Keratinocyte (primary cell): Measurements from ENCODE around the gene NUP214. TPM values are rescaled to one million over a fixed set of nuclear protein-coding genes. Genes with fewer than 3 reads are reported as not detected.

Experiments
- DNase-seq: peaks from one replicate; pipeline ENCODE4 v3.0.0-alpha.2; 2011; ENCODE audit warnings: low read depth, missing footprints, low spot score
- FAIRE-seq: peaks from 2 replicates; lab custom pipeline; 2011; peaks lifted over from hg19 to GRCh38; lab: Jason Lieb, UNC
- H2AFZ ChIP-seq: 2 replicates; pipeline ENCODE4 v1.6.0; 2012; ENCODE audit warnings: low read length, control low read depth, inconsistent platforms; ENCODE audit not compliant: control insufficient read depth
- H3K27ac ChIP-seq: 2 replicates; pipeline ENCODE4 v1.5.1; 2011; ENCODE audit warnings: low read length; ENCODE audit not compliant: control insufficient read depth, insufficient read depth
- H3K27me3 ChIP-seq: 3 replicates; pipeline ENCODE4 v1.6.0; 2011; ENCODE audit warnings: low read length; ENCODE audit not compliant: control insufficient read depth, insufficient read depth; ENCODE audit errors: extremely low read depth
- H3K36me3 ChIP-seq, 2 experiments: 2 replicates in 1 of 2; 3 replicates in 1 of 2; pipeline ENCODE4 v1.5.1; 2011; ENCODE audit warnings: low read length in 2 of 2, mild to moderate bottlenecking in 1 of 2; ENCODE audit not compliant: control insufficient read depth in 2 of 2, insufficient read depth in 2 of 2; ENCODE audit errors: extremely low read depth in 1 of 2
- H3K4me1 ChIP-seq: 3 replicates; pipeline ENCODE4 v1.5.1; 2011; ENCODE audit warnings: low read length; ENCODE audit not compliant: control insufficient read depth, insufficient read depth; ENCODE audit errors: extremely low read depth
- H3K4me2 ChIP-seq: 3 replicates; pipeline ENCODE4 v1.6.0; 2011; ENCODE audit warnings: low read depth, low read length; ENCODE audit not compliant: control insufficient read depth, insufficient read depth; ENCODE audit errors: extremely low read depth
- H3K4me3 ChIP-seq, 3 experiments: fragments of 200-600 bp in 1 of 3; sonication (generic) in 1 of 3; 2 replicates in 2 of 3; 3 replicates in 1 of 3; pipeline ENCODE4 v1.5.1; 2011 to 2016; ENCODE audit warnings: low read length in 3 of 3, mild to moderate bottlenecking in 3 of 3, control low read depth in 2 of 3, inconsistent platforms in 1 of 3, low read depth in 1 of 3, mixed read lengths in 1 of 3, mixed run types in 1 of 3, moderate library complexity in 1 of 3; ENCODE audit not compliant: control insufficient read depth in 2 of 3, insufficient read depth in 2 of 3; ENCODE audit errors: extremely low read depth in 1 of 3
- H3K79me2 ChIP-seq: 2 replicates; pipeline ENCODE4 v1.6.0; 2012; ENCODE audit warnings: low read length; ENCODE audit not compliant: control insufficient read depth, insufficient read depth
- H3K9ac ChIP-seq: 3 replicates; pipeline ENCODE4 v1.6.0; 2011; ENCODE audit warnings: low read length; ENCODE audit not compliant: control insufficient read depth, insufficient read depth; ENCODE audit errors: extremely low read depth
- H3K9me1 ChIP-seq: 3 replicates; pipeline ENCODE4 v1.6.0; 2011; ENCODE audit warnings: low read length; ENCODE audit not compliant: control insufficient read depth, insufficient read depth; ENCODE audit errors: extremely low read depth
- H3K9me3 ChIP-seq: 2 replicates; pipeline ENCODE4 v1.5.1; 2012; ENCODE audit warnings: low read depth, low read length; ENCODE audit not compliant: control insufficient read depth
- H4K20me1 ChIP-seq: 3 replicates; pipeline ENCODE4 v1.6.0; 2011; ENCODE audit warnings: low read length; ENCODE audit not compliant: control insufficient read depth, insufficient read depth; ENCODE audit errors: extremely low read depth
- EZH2 ChIP-seq: IDR thresholded peaks from one replicate; pipeline ENCODE4 v1.6.1; 2012; ENCODE audit warnings: inconsistent platforms, mild to moderate bottlenecking, low read length, moderate library complexity
- dilution Hi-C: fragments of 300-500 bp; cut with MboI; formaldehyde crosslinking; loops from one replicate; pipeline ENCODE4 v1.7.0; 2020; ENCODE audit warnings: low sequenced_read_pairs; ENCODE audit not compliant: extremely low pct_ligation_motif_present
- polyA plus RNA-seq, 5 experiments: library from polyadenylated mRNA; depleted of rRNA in 3 of 5; stranded (reverse) in 3 of 5; stranded (forward) in 1 of 5; unstranded in 1 of 5; fragments of >200 nt; gene quantifications; 1 replicate in 1 of 5; 2 replicates in 3 of 5; 3 replicates in 1 of 5; pipeline versions ENCODE4 v1.2.1 to v1.2.3, GENCODE V29; 2011 to 2012; ENCODE audit warnings: missing spikeins in 2 of 5, low read depth in 1 of 5, low replicate concordance in 1 of 5
- TF ChIP-seq, protein P1 (sequence below), 3 experiments: IDR thresholded peaks in 1 of 3; conservative IDR thresholded peaks in 1 of 3; optimal IDR thresholded peaks in 1 of 3; 2 replicates in 2 of 3; 3 replicates in 1 of 3; pipeline versions ENCODE3 to v1.5.1; 2011; ENCODE audit warnings: low read length in 3 of 3, mild to moderate bottlenecking in 3 of 3, moderate library complexity in 2 of 3, control low read depth in 1 of 3, inconsistent platforms in 1 of 3; ENCODE audit not compliant: insufficient read depth in 2 of 3; ENCODE audit errors: extremely low read depth in 1 of 3

NUP214 gene
- polyA plus RNA-seq, 1 donor (not counting 4 experiments of a cell fraction or from before 2014, with no cell fraction given): 7.3 TPM

DNA sequence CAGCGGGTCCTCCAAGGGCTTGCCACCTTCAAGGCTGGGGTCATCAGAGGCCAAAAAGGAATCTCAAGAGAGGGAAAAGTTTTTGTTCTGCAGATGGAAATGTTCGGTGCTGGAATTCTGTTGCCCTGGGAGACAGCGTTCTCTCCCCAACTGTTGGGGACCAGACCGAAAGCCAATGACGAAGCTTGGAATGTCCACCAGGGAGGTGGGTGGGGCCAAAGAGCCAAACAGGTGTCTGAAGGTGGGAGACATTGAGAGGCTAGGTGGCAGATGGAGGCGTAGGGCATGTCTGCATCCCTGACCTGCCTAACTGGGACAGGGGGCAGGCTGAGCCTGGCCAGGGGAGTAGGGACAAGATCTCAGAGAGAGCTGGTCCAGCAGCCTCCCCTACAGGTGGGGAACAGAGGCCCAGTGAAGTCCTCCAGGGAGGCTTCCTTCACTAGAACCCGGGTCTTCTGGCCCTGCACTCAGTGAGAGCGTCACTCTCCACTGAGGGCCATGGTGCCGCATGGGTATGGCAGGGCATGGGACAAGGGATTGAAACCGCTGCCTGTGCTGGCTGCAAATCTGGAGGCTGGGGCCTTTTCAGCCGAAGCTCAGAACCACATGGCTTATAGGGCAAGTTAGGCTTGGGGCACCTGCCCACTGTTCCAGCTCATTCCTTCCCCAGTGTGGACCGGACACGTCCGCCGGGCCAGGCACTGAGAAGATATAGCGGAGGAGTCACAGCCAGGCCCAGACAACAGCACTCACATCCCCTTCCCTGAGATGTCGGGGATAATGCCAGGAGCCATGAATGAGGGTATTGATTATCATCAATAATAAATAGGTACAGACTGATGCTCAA, 156.0 kb downstream of the NUP214 start:
- no peak overlapping the region for H3K4me3 ChIP-seq
- TF ChIP-seq, protein P1, sequence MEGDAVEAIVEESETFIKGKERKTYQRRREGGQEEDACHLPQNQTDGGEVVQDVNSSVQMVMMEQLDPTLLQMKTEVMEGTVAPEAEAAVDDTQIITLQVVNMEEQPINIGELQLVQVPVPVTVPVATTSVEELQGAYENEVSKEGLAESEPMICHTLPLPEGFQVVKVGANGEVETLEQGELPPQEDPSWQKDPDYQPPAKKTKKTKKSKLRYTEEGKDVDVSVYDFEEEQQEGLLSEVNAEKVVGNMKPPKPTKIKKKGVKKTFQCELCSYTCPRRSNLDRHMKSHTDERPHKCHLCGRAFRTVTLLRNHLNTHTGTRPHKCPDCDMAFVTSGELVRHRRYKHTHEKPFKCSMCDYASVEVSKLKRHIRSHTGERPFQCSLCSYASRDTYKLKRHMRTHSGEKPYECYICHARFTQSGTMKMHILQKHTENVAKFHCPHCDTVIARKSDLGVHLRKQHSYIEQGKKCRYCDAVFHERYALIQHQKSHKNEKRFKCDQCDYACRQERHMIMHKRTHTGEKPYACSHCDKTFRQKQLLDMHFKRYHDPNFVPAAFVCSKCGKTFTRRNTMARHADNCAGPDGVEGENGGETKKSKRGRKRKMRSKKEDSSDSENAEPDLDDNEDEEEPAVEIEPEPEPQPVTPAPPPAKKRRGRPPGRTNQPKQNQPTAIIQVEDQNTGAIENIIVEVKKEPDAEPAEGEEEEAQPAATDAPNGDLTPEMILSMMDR (optimal IDR thresholded peaks at IDR 0.05 in 1 of 3, IDR thresholded peaks at IDR 0.05 in 1 of 3, conservative IDR thresholded peaks at IDR 0.05 in 1 of 3; ENCODE audit: extremely low read depth in 1 of 3, insufficient read depth in 2 of 3, low read length in 3 of 3): no peak
- no peak for TF ChIP-seq EZH2
- no peaks in the 10 kb centered on the region for H3K4me1 ChIP-seq
- no peaks in the 10 kb centered on the region for H3K9me1 ChIP-seq
- H3K36me3 ChIP-seq: no peaks in the 10 kb centered on the region
- DNase-seq (no peak), FAIRE-seq (no peak)
- H3K27me3 ChIP-seq: peaks cover 53% of the 10 kb centered on the region
- H3K9me3 ChIP-seq: no peaks in the 10 kb centered on the region
- H2AFZ ChIP-seq: no peak overlapping the region
- H3K4me2 ChIP-seq: no peak overlapping the region
- no peak overlapping the region for H3K9ac ChIP-seq
- H3K79me2 ChIP-seq: no peaks in the 10 kb centered on the region
- no peak overlapping the region for H3K27ac ChIP-seq
- H4K20me1 ChIP-seq: no peaks in the 10 kb centered on the region
- dilution Hi-C loops: no loop called here

DNA sequence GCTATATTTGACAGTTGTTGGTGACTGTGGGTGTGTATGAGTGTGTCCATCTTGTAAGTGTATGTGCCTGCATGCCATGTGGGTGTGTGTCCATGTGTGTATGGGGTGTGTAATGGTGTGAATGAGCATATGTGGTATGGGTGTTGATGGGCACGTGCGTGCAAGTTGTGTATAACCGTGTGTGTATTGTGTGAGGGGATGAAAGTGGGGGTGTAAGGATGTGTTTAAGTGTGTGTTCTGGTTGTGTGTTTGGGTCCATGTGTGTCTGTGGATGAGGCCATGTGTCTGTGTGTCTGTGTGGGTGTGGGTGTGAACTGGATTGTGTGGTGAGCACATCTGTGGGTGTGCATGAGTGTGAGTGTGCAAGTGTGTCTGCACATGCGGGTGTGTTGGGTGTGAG, 156.8 kb downstream of the NUP214 start:
- H3K27me3 ChIP-seq: peaks cover 47% of the 10 kb centered on the region
- dilution Hi-C loops: no loop called here
- no peaks in the 10 kb centered on the region for H3K36me3 ChIP-seq
- DNase-seq (no peak), FAIRE-seq (no peak)
- no peak for TF ChIP-seq EZH2
- TF ChIP-seq, protein P1 (optimal IDR thresholded peaks at IDR 0.05 in 1 of 3, IDR thresholded peaks at IDR 0.05 in 1 of 3, conservative IDR thresholded peaks at IDR 0.05 in 1 of 3; ENCODE audit: extremely low read depth in 1 of 3, insufficient read depth in 2 of 3, low read length in 3 of 3): no peak
- no peak overlapping the region for H3K4me2 ChIP-seq
- no peak overlapping the region for H2AFZ ChIP-seq
- no peaks in the 10 kb centered on the region for H3K79me2 ChIP-seq
- no peaks in the 10 kb centered on the region for H4K20me1 ChIP-seq
- no peak overlapping the region for H3K27ac ChIP-seq
- H3K9me3 ChIP-seq: no peaks in the 10 kb centered on the region
- H3K9ac ChIP-seq: no peak overlapping the region
- no peaks in the 10 kb centered on the region for H3K9me1 ChIP-seq
- no peaks in the 10 kb centered on the region for H3K4me1 ChIP-seq
- H3K4me3 ChIP-seq: no peak overlapping the region
